ENCODE data around the gene CNTN4. TPM values are rescaled to one million over a fixed set of nuclear protein-coding genes. Genes with fewer than 3 reads are reported as not detected.

The CNTN4 gene
- total RNA-seq, 1 donor from 2014 or later = 5.2 TPM

GRCh38 chr3:2995195-2995594 is 896.5 kb downstream of the CNTN4 start:
- Histone ChIP-seq H3K9ac (no peak overlapping the region), H3K4me1 (peaks cover 6% of the 10 kb centered on the region), H3K36me3 (no peaks in the 10 kb centered on the region), H4K20me1 (ENCODE audit: low read depth) (no peaks in the 10 kb centered on the region), H3K9me3 (ENCODE audit: low read depth) (no peaks in the 10 kb centered on the region), H3K27me3 (no peaks in the 10 kb centered on the region), H3K4me2 (no peak overlapping the region), H3K27ac (no peak overlapping the region), H3K4me3 (no peak overlapping the region), H3F3A (ENCODE audit: low read depth) (no peaks in the 10 kb centered on the region), H2AFZ (replicated peaks) (no peak overlapping the region), H3K79me2 (ENCODE audit: low read depth) (no peaks in the 10 kb centered on the region)
- Mint-ChIP-seq H3K27ac (no peak overlapping the region), H3K36me3 (no peaks in the 10 kb centered on the region), H3K4me1 (peaks cover 10% of the 10 kb centered on the region), H3K9me3 (no peaks in the 10 kb centered on the region), H3K27me3 (ENCODE audit: insufficient read depth, low read depth) (no peaks in the 10 kb centered on the region), H3K4me3 (no peak overlapping the region)
- no peak for TF ChIP-seq EZH2 (IDR thresholded peaks at IDR 0.05)
- TF ChIP-seq, protein P1, sequence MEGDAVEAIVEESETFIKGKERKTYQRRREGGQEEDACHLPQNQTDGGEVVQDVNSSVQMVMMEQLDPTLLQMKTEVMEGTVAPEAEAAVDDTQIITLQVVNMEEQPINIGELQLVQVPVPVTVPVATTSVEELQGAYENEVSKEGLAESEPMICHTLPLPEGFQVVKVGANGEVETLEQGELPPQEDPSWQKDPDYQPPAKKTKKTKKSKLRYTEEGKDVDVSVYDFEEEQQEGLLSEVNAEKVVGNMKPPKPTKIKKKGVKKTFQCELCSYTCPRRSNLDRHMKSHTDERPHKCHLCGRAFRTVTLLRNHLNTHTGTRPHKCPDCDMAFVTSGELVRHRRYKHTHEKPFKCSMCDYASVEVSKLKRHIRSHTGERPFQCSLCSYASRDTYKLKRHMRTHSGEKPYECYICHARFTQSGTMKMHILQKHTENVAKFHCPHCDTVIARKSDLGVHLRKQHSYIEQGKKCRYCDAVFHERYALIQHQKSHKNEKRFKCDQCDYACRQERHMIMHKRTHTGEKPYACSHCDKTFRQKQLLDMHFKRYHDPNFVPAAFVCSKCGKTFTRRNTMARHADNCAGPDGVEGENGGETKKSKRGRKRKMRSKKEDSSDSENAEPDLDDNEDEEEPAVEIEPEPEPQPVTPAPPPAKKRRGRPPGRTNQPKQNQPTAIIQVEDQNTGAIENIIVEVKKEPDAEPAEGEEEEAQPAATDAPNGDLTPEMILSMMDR (IDR thresholded peaks at IDR 0.05) = no peak
- TF ChIP-seq EZH2phosphoT487 (IDR thresholded peaks at IDR 0.05) = no peak
- no peak for DNase-seq (ENCODE audit: low spot score)

- Mint-ChIP-seq H3K36me3 (no peaks in the 10 kb centered on the region), H3K27ac (no peak overlapping the region), H3K9me3 (peaks cover 3% of the 10 kb centered on the region), H3K27me3 (ENCODE audit: insufficient read depth, low read depth) (no peaks in the 10 kb centered on the region), H3K4me3 (no peak overlapping the region), H3K4me1 (peaks cover 9% of the 10 kb centered on the region)
- H3K79me2 ChIP-seq (ENCODE audit: low read depth) = no peaks in the 10 kb centered on the region
- no peak overlapping the region for H3K9ac ChIP-seq
- H3K9me3 ChIP-seq (ENCODE audit: low read depth) = no peaks in the 10 kb centered on the region
- TF ChIP-seq EZH2 (IDR thresholded peaks at IDR 0.05) = no peak
- TF ChIP-seq EZH2phosphoT487 (IDR thresholded peaks at IDR 0.05) = no peak
- TF ChIP-seq, protein P1 (IDR thresholded peaks at IDR 0.05) = no peak
- no peak overlapping the region for H3K27ac ChIP-seq
- H3K36me3 ChIP-seq = no peaks in the 10 kb centered on the region
- peak overlapping the region; percentile 54 for H3K4me2 ChIP-seq
- no peak overlapping the region for H3K4me3 ChIP-seq
- no peaks in the 10 kb centered on the region for H4K20me1 ChIP-seq (ENCODE audit: low read depth)
- H3K27me3 ChIP-seq = no peaks in the 10 kb centered on the region
- H3K4me1 ChIP-seq = peaks cover 22% of the 10 kb centered on the region
- peaks cover 11% of the 10 kb centered on the region for H3F3A ChIP-seq (ENCODE audit: low read depth)
- peak; percentile 35 for DNase-seq (ENCODE audit: low spot score)
- H2AFZ ChIP-seq (replicated peaks) = no peak overlapping the region
These were observed 906.6 kb downstream of the CNTN4 start for GRCh38 chr3:3005146-3005744.

DNA sequence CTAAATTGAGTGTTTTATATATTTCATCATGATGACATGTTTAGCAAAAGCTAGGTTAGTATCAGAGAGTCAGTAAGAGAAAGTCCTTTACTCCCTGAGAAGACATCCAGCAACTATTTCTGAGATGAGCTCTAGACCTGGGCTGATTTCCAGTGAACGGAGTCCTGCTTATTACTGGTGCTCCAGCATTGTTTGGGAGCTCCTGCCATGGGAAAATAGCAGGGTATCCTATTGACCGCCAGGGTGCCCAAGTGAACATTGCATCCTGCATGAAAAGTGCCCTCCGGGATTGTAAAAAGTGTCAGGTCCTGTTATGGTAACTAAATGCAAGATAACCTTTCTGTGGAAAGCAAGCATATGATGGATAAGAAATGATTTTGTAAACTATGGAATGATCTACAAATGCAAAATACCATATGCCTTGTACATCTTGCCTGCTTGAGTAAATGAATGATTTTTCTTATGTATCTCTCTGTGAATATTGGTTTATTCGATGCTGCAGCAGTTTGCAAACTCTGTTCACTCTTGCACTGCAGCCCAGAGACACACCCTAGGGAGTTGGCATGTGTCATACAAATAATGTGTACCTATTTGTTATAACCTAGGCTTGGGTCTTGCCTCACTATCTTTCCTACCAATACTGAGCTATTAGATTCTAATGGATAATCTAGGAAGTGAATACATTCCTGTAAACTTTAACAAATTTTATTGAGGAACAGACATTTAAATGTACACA is 914.8 kb downstream of the CNTN4 start:
- no peak overlapping the region for H3K27ac ChIP-seq
- Mint-ChIP-seq H3K4me3 (no peak overlapping the region), H3K9me3 (peaks cover 3% of the 10 kb centered on the region), H3K4me1 (peaks cover 6% of the 10 kb centered on the region), H3K36me3 (no peaks in the 10 kb centered on the region), H3K27ac (no peak overlapping the region), H3K27me3 (ENCODE audit: insufficient read depth, low read depth) (no peaks in the 10 kb centered on the region)
- no peaks in the 10 kb centered on the region for H4K20me1 ChIP-seq (ENCODE audit: low read depth)
- no peak overlapping the region for H3K4me3 ChIP-seq
- no peak overlapping the region for H2AFZ ChIP-seq (replicated peaks)
- H3K4me2 ChIP-seq = no peak overlapping the region
- no peaks in the 10 kb centered on the region for H3K36me3 ChIP-seq
- H3K79me2 ChIP-seq (ENCODE audit: low read depth) = no peaks in the 10 kb centered on the region
- H3K4me1 ChIP-seq = peaks cover 16% of the 10 kb centered on the region
- no peaks in the 10 kb centered on the region for H3K9me3 ChIP-seq (ENCODE audit: low read depth)
- DNase-seq (ENCODE audit: low spot score) = no peak
- H3F3A ChIP-seq (ENCODE audit: low read depth) = no peaks in the 10 kb centered on the region
- TF ChIP-seq EZH2phosphoT487 (IDR thresholded peaks at IDR 0.05) (no peak), EZH2 (IDR thresholded peaks at IDR 0.05) (no peak)
- TF ChIP-seq, protein P1 (IDR thresholded peaks at IDR 0.05) = no peak
- no peaks in the 10 kb centered on the region for H3K27me3 ChIP-seq
- H3K9ac ChIP-seq = no peak overlapping the region
